ENCODE measurements around the gene CIAO3. TPM values are rescaled to one million over a fixed set of nuclear protein-coding genes. Genes with fewer than 3 reads are reported as not detected.
A peak's percentile ranks its signal among the peaks of the same experiment; 100 is the strongest.

The CIAO3 gene
- total RNA-seq: 10 to 100 TPM; 39.2 to 47.1 TPM

GRCh38 chr16:740764-741505, at the start of gene CIAO3:
CIAO3 (minus strand) TSS chr16:740997; CDS start chr16:740985, 12 bp downstream.
- H3K27ac Mint-ChIP-seq: peak within 1 kb of the TSS; percentile 50
- no peaks in the 10 kb centered on the region for H3K9me3 Mint-ChIP-seq
- H3K4me1 Mint-ChIP-seq: peaks cover 5% of the 10 kb centered on the region
- peak within 1 kb of the TSS; percentile 68 for H3K4me3 Mint-ChIP-seq
- peak; percentile 63 for ATAC-seq (replicated peaks)
- H3K36me3 Mint-ChIP-seq (ENCODE audit: low read depth): peaks cover 34% of the 10 kb centered on the region
- no peaks in the 10 kb centered on the region for H3K27me3 Mint-ChIP-seq

- H3K27me3 Mint-ChIP-seq: no peaks in the 10 kb centered on the region
- H3K4me3 Mint-ChIP-seq: peak overlapping the region; percentile 48
- H3K27ac Mint-ChIP-seq: no peak overlapping the region
- peaks cover 12% of the 10 kb centered on the region for H3K36me3 Mint-ChIP-seq (ENCODE audit: low read depth)
- no peaks in the 10 kb centered on the region for H3K4me1 Mint-ChIP-seq
- no peak for ATAC-seq (replicated peaks)
- H3K9me3 Mint-ChIP-seq: no peaks in the 10 kb centered on the region
These were observed 49.3 kb upstream of the CIAO3 start for GRCh38 chr16:790086-790485.

DNA sequence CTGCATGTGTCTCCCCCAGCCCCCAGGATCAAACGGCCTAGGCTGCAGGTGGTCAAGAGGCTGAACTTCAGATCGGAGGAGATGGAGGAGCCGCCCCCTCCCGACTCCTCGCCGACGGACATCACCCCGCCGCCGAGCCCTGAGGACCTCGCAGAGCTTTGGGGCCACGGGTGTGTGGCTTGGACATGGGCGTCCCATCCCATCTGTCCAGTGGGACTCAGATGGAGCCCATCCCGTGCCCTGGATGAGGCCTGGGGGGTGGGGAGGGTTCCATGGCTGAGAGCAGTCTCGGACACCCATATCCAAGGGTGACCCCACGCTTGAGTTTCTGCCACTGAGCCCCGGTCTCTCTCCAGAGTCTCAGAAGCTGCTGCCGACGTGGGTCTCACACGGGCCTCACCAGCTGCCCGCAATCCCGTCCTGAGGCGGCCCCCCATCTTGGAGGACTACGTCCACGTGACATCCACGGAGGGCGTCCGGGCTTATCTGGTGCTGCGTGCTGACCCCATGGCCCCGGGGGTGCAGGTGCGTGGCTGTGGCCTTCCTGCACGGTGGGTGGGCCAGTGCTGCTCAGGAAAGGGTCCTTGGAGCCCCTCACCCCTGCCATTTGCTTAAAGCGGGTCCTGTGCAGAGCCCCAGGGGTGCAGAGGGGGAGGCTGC, 48.5 kb upstream of the CIAO3 start:
- Mint-ChIP-seq H3K4me3 (peak overlapping the region; percentile 48), H3K27ac (no peak overlapping the region), H3K9me3 (no peaks in the 10 kb centered on the region), H3K36me3 (ENCODE audit: low read depth) (peaks cover 12% of the 10 kb centered on the region), H3K4me1 (no peaks in the 10 kb centered on the region), H3K27me3 (no peaks in the 10 kb centered on the region)
- ATAC-seq (replicated peaks): no peak

DNA sequence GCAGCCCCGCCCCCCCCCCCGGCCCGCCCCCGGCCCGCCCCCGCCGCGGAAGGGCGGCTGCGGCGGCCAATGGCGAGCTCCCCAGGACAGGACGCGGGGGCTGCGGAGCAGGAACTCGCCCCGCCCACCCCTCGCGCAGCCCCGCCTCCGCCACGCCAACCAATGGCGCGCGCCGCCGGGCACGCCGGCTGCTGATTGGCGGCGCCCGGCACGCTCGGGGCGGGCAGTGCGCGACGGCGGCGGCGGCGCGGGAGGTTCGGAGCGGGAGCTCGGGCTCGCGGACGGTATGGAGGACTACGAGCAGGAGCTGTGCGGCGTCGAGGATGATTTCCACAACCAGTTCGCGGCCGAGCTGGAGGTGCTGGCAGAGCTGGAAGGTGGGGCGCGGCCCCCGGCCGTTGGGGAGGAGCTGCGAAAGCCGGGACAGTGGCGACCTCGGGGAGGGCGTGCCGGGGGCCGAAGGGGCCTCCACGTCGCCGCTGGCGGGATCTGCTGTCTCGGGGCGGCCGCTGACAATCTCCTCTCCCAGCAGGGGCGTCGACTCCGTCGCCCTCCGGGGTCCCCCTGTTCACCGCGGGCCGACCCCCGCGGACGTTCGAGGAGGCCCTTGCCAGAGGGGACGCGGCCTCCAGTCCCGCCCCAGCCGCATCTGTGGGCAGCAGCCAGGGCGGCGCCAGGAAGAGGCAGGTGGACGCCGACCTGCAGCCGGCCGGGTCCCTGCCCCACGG, 47.8 kb upstream of the CIAO3 start, which contains the start of gene CHTF18:
CHTF18 (plus strand) TSS at position 222 of the 728 bp plus-strand sequence; CDS start at position 287, 65 bp downstream.
- H3K27ac Mint-ChIP-seq: peak within 1 kb of the TSS; percentile 56
- H3K9me3 Mint-ChIP-seq: no peaks in the 10 kb centered on the region
- H3K4me3 Mint-ChIP-seq: peak within 1 kb of the TSS; percentile 79
- H3K4me1 Mint-ChIP-seq: no peaks in the 10 kb centered on the region
- H3K36me3 Mint-ChIP-seq (ENCODE audit: low read depth): peaks cover 12% of the 10 kb centered on the region
- ATAC-seq (replicated peaks): peak; percentile 95
- H3K27me3 Mint-ChIP-seq: no peaks in the 10 kb centered on the region

DNA sequence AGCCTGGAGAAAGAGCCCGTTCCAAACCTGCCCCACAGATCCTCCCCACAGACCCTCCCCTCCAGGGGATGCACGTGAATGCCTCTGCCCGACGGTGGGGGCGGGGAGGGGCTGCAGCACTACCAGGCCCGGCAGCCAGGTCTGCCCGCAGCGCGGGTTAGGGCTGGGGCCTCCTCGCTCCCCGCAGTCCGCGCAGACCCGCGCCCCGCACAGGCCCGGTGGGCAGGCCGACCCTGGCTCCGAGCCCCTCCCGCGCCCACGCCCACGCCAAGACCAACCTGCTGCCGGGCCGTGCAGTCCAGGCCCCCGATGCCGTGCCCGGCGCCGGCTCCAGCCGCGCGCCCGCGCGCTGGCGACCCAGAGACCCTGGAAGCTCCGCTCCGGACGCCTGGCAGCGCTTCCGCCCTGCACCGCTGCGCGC, 47.2 kb upstream of the CIAO3 start, which contains the start of gene RPUSD1:
RPUSD1 (minus strand) TSS at position 404 of the 421 bp plus-strand sequence. CDS start 644 bp downstream, outside the sequence.
- ATAC-seq (replicated peaks): peak; percentile 20
- Mint-ChIP-seq H3K4me3 (peak within 1 kb of the TSS; percentile 79), H3K36me3 (ENCODE audit: low read depth) (peaks cover 12% of the 10 kb centered on the region), H3K4me1 (no peaks in the 10 kb centered on the region), H3K9me3 (no peaks in the 10 kb centered on the region), H3K27ac (peak within 1 kb of the TSS; percentile 56), H3K27me3 (no peaks in the 10 kb centered on the region)

DNA sequence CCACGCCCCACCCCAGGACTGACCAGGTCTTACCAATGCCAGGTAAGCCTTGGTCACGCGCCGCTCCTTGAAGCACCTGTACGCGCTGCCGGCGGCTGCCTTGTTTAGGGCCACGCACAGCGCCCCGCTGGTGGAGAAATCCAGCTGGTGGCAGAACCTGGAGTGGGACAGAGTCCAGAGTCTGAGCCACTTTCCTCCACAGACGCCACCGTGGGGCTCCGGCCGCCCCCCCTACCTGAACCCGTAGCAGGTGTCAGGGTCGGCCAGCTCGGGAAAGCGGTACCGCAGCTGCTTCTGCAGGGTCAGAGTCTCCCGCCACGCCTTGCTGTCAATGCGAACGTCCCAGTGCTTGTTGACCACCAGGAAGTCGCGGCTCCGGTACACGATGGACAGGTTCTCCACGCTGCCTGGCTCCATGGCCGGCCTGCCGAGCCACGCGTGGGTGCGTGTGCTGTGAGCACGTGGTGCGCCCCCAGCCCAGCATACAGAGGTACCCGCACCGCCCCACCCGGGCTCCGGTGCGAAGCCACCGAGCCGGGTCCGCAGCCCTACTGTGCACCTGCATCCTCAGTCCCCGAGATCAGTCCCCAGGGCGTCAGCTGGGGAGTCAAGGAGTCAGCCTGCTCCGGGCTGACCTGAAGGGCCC, 46.6 kb upstream of the CIAO3 start:
- ATAC-seq (replicated peaks): no peak
- Mint-ChIP-seq H3K27me3 (no peaks in the 10 kb centered on the region), H3K9me3 (no peaks in the 10 kb centered on the region)

GRCh38 chr16:785563-786535, 45.1 kb upstream of the CIAO3 start:
- H3K4me3 Mint-ChIP-seq: peak overlapping the region; percentile 79
- peak; percentile 37 for ATAC-seq (replicated peaks)
- H3K27ac Mint-ChIP-seq: no peak overlapping the region
- no peaks in the 10 kb centered on the region for H3K4me1 Mint-ChIP-seq
- H3K27me3 Mint-ChIP-seq: no peaks in the 10 kb centered on the region
- no peaks in the 10 kb centered on the region for H3K9me3 Mint-ChIP-seq
- peaks cover under 1% of the 10 kb centered on the region for H3K36me3 Mint-ChIP-seq (ENCODE audit: low read depth)

More for the DNA sequence above, 46.6 kb upstream of the CIAO3 start:
- Mint-ChIP-seq H3K27ac (peak overlapping the region; percentile 56), H3K36me3 (ENCODE audit: low read depth) (peaks cover 12% of the 10 kb centered on the region), H3K4me3 (peak overlapping the region; percentile 79), H3K4me1 (no peaks in the 10 kb centered on the region)

- Mint-ChIP-seq H3K36me3 (ENCODE audit: low read depth) (no peaks in the 10 kb centered on the region), H3K27ac (no peak overlapping the region), H3K4me3 (no peak overlapping the region), H3K4me1 (no peaks in the 10 kb centered on the region), H3K9me3 (no peaks in the 10 kb centered on the region), H3K27me3 (no peaks in the 10 kb centered on the region)
- no peak for ATAC-seq (replicated peaks)
These were observed 43.6 kb upstream of the CIAO3 start for GRCh38 chr16:784431-784830.

GRCh38 chr16:783404-784161, 42.8 kb upstream of the CIAO3 start:
- H3K36me3 Mint-ChIP-seq (ENCODE audit: low read depth): no peaks in the 10 kb centered on the region
- no peaks in the 10 kb centered on the region for H3K4me1 Mint-ChIP-seq
- H3K27me3 Mint-ChIP-seq: no peaks in the 10 kb centered on the region
- H3K4me3 Mint-ChIP-seq: no peak overlapping the region
- no peak for ATAC-seq (replicated peaks)
- no peaks in the 10 kb centered on the region for H3K9me3 Mint-ChIP-seq
- H3K27ac Mint-ChIP-seq: no peak overlapping the region

DNA sequence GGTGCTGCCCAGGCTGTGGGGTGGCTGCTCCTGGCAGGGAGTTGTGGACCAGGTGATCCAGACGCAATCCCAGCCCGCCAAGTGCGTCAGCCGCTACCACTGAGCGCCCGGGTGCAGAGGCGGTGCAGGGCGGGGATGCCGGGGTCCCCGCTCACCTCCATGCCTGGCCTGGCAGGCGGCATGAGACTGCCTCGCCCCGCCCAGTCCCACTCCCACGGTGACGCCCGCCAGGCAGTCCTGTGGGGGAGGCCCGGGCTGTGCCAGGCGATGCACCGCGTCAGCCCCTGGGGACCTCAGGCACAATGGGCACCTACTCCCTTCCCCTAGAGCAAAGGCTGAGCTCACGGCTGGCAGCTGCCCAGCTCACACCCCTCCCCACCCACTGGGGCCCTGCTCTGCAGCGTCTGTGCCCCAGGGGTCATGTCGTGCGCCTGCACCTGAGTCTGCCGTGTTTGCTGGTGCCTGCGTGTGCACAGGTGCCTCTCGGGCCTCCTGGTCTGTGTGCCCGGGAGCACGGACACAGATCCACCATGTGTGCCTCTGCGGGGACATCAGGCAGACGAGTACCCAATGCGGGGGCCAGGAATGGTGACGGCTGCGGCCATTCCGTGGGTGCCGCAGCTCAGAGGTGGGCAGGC, 42.1 kb upstream of the CIAO3 start:
- no peak overlapping the region for H3K27ac Mint-ChIP-seq
- H3K27me3 Mint-ChIP-seq: peaks cover under 1% of the 10 kb centered on the region
- no peak overlapping the region for H3K4me3 Mint-ChIP-seq
- ATAC-seq (replicated peaks): no peak
- H3K9me3 Mint-ChIP-seq: no peaks in the 10 kb centered on the region
- H3K36me3 Mint-ChIP-seq (ENCODE audit: low read depth): no peaks in the 10 kb centered on the region
- no peaks in the 10 kb centered on the region for H3K4me1 Mint-ChIP-seq

DNA sequence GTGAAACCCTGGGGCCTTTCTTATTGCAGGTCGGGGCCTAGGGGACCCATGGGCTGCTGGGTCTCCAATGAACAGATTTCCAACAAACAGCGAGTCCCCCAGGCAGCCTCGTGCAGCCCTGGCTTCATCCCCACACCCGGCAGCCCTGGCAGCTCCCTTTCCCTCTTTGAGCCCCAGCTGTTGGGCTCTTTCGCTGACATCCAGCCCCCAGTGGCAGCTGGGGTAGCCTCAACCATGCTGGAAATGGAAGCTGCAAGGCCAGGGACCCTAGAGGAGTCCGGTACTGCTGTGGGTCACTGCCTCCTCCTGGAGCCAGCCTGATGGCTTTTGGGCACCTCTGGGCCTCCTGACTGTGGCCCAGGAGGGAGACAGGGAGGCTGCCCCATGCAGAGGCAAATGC, 41.5 kb upstream of the CIAO3 start:
- ATAC-seq (replicated peaks): no peak
- Mint-ChIP-seq H3K4me3 (no peak overlapping the region), H3K27ac (no peak overlapping the region), H3K4me1 (no peaks in the 10 kb centered on the region), H3K36me3 (ENCODE audit: low read depth) (no peaks in the 10 kb centered on the region), H3K9me3 (no peaks in the 10 kb centered on the region), H3K27me3 (peaks cover 3% of the 10 kb centered on the region)

DNA sequence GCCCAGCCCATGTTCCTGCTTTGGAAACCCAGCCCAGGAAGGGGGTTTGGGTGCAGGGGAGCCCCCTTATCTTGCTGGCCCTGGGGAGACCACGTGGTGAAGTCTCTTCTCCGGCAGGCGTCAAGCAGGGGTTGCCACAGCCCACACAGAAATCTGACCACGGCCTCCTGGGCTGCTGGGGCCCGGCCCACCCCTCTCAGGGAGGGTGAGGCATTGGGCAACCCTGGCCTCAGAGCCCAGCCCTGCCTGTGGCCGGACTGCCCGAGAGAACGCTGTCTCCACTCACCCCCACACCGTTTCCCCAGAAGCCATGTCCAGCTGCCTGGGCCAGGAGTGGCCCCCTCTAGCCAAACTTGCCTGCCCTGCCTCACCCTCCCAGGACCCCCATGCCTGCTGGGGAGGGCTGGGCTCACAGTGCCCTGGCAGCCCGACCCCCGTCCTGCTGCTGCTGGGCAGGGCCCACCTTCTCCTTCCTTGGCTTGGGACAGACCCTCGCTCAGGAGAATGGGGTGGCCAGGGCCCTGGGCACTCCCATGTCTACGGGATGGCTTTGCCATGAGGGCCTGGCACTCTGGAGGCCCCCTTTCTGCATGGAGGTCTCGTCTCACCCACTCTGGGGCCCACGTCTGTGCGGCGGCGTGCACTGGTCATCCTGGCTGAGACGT, 40.7 kb upstream of the CIAO3 start:
- Mint-ChIP-seq H3K27ac (no peak overlapping the region), H3K4me1 (no peaks in the 10 kb centered on the region)
- ATAC-seq (replicated peaks): no peak

More for the DNA sequence above, 40.7 kb upstream of the CIAO3 start:
- Mint-ChIP-seq H3K9me3 (no peaks in the 10 kb centered on the region), H3K27me3 (peaks cover 3% of the 10 kb centered on the region), H3K4me3 (no peak overlapping the region), H3K36me3 (ENCODE audit: low read depth) (no peaks in the 10 kb centered on the region)

All from activated T-helper 17 cell treated with anti-CD3 and anti-CD28 coated beads, Interleukin-2, amount 50 U/mL, for 72 hours (primary cell).